CD4-positive, alpha-beta T cell treated with Interleukin-4 for 1 hour (primary cell): ENCODE measurements around the gene LY6G6D.

ENCODE experiments used
- DNase-seq, 2 donors: peaks; one replicate each; pipeline ENCODE4 v3.0.0-alpha.2; 2020 to 2022

Gene LY6G6D

GRCh38 chr6:31721351-31722020, 6.3 kb downstream of the LY6G6D start, which contains the start of gene LY6G6C:
LY6G6C (minus strand) TSS chr6:31721746; CDS start chr6:31721679, 67 bp downstream.
- no peak for DNase-seq

GRCh38 chr6:31722173-31722572, 7.0 kb downstream of the LY6G6D start:
- no peak for DNase-seq

- no peak for DNase-seq
These were observed 8.3 kb downstream of the LY6G6D start, which contains the start of gene MPIG6B for GRCh38 chr6:31723245-31723979. MPIG6B (plus strand) TSS chr6:31723373; CDS start chr6:31723384, 11 bp downstream.

- DNase-seq = no peak
These were observed 9.0 kb downstream of the LY6G6D start for GRCh38 chr6:31723980-31724691.

- no peak for DNase-seq
These were observed 10.6 kb downstream of the LY6G6D start for GRCh38 chr6:31725502-31726350.

- DNase-seq = peak; percentile 25 to 76
These were observed 12.0 kb downstream of the LY6G6D start for GRCh38 chr6:31727034-31727716.

- no peak for DNase-seq
These were observed 12.8 kb downstream of the LY6G6D start for GRCh38 chr6:31727717-31728671.

- DNase-seq = no peak
These were observed 13.8 kb downstream of the LY6G6D start, which contains the start of gene DDAH2 for GRCh38 chr6:31728767-31729514. DDAH2 (minus strand) TSS chr6:31729299; CDS start chr6:31729161, 138 bp downstream.

- DNase-seq = peak; percentile 85 to 86
These were observed 14.4 kb downstream of the LY6G6D start for GRCh38 chr6:31729515-31729978.

GRCh38 chr6:31729979-31730630, 15.0 kb downstream of the LY6G6D start:
- peak; percentile 74 to 75 for DNase-seq

- DNase-seq = no peak
These were observed 15.5 kb downstream of the LY6G6D start for GRCh38 chr6:31730631-31731086.

- DNase-seq = no peak
These were observed 16.9 kb downstream of the LY6G6D start for GRCh38 chr6:31732029-31732428.

- no peak for DNase-seq
These were observed 18.6 kb downstream of the LY6G6D start for GRCh38 chr6:31733734-31734133.

- DNase-seq = no peak
These were observed 19.2 kb downstream of the LY6G6D start for GRCh38 chr6:31734247-31734820.

GRCh38 chr6:31734821-31735406, 19.8 kb downstream of the LY6G6D start:
- DNase-seq = peak; percentile 79 to 80

GRCh38 chr6:31736021-31736767, 21.0 kb downstream of the LY6G6D start, which contains the start of gene CLIC1:
CLIC1 (minus strand) TSS chr6:31736530; CDS start chr6:31736300, 230 bp downstream.
- peak; percentile 79 to 80 for DNase-seq

- no peak for DNase-seq
These were observed 21.7 kb downstream of the LY6G6D start for GRCh38 chr6:31736768-31737314.
